Stimulated activated CD4-positive, alpha-beta T cell treated with anti-CD3 and anti-CD28 coated beads, Interleukin-4, amount 100 ng/mL, for 48 hours (primary cell): ENCODE data around the gene CD69.

ENCODE experiments used
- DNase-seq, 2 donors: peaks; one replicate each; pipeline ENCODE4 v3.0.0-alpha.2; 2020; ENCODE audit warnings: low read depth in 2 of 2

Gene CD69

GRCh38 chr12:9781360-9781759, 20.7 kb upstream of the CD69 start:
- DNase-seq: no peak

GRCh38 chr12:9779209-9779608, 18.5 kb upstream of the CD69 start:
- DNase-seq: no peak

- no peak for DNase-seq
Measured at GRCh38 chr12:9776781-9777180, 16.1 kb upstream of the CD69 start.

- DNase-seq: no peak
Measured at GRCh38 chr12:9773216-9773877, 12.6 kb upstream of the CD69 start.

GRCh38 chr12:9763025-9763424, 2.3 kb upstream of the CD69 start:
- DNase-seq: no peak

- DNase-seq: no peak
Measured at GRCh38 chr12:9762369-9762768, 1.7 kb upstream of the CD69 start.

GRCh38 chr12:9761419-9761781, 699 bp upstream of the CD69 start:
- no peak for DNase-seq

- no peak for DNase-seq
Measured at GRCh38 chr12:9760120-9760519, 581 bp downstream of the CD69 start.

- no peak for DNase-seq
Measured at GRCh38 chr12:9759694-9760093, 1.0 kb downstream of the CD69 start.

GRCh38 chr12:9758119-9758518, 2.6 kb downstream of the CD69 start:
- no peak for DNase-seq

- DNase-seq: no peak
Measured at GRCh38 chr12:9757433-9758025, 3.2 kb downstream of the CD69 start.

GRCh38 chr12:9756706-9757105, 4.0 kb downstream of the CD69 start:
- no peak for DNase-seq

GRCh38 chr12:9756170-9756569, 4.5 kb downstream of the CD69 start:
- no peak for DNase-seq

- DNase-seq: no peak
Measured at GRCh38 chr12:9755567-9755966, 5.1 kb downstream of the CD69 start.

- DNase-seq: no peak
Measured at GRCh38 chr12:9755035-9755434, 5.7 kb downstream of the CD69 start.

- no peak for DNase-seq
Measured at GRCh38 chr12:9754099-9754927, 6.4 kb downstream of the CD69 start.

GRCh38 chr12:9753498-9753897, 7.2 kb downstream of the CD69 start:
- no peak for DNase-seq

- no peak for DNase-seq
Measured at GRCh38 chr12:9753073-9753472, 7.6 kb downstream of the CD69 start.

GRCh38 chr12:9752145-9752933, 8.4 kb downstream of the CD69 start:
- no peak for DNase-seq

GRCh38 chr12:9751204-9752144, 9.2 kb downstream of the CD69 start:
- no peak for DNase-seq
